ENCODE results near the gene RDX. TPM values are rescaled to one million over a fixed set of nuclear protein-coding genes. Genes with fewer than 3 reads are reported as not detected.

Gene RDX
- total and polyA plus RNA-seq, 2 experiments from 2014 or later, result 45.2 to 226 TPM

DNA sequence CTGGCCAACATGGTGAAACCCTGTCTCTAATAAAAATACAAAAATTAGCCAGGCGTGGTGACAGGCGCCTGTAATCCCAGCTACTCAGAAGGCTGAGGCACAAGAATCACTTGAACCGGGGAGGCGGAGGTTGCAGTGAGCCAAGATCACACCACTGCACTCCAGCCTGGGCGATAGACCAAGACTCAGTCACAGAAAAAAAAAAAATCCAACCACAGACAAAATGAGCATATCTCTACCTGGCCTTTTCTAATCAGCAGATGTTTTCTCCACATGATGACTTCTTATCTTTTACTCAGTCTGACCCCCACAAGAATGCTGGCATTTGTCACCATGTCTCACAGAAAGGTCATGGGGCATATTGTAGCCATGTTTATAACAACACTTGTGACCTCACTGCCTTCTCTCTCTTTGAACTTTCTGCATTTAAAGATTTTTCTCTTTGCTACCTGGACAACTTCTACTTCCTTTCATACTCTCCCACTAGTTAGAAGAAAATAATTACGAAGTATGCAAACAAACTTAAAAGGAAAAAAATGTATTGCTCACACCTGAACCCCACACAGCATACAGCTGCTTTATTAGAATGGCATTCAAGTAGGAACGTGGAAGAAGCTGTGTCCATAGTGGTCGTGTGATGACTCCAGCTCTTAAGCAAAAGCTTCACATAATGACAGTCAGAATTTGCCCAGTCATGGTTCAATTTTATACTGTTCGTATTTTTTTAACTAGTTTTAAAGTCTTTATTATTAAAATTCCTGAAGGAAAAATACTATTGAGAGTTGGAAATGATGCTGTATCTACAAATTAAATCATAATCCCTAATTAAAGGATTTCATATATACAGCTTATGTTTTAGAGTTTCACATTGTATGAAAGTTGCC is 137.9 kb downstream of the RDX start:
- Histone ChIP-seq H3K27me3 (ENCODE audit: insufficient read depth) (no peaks in the 10 kb centered on the region), H3K79me2 (replicated peaks; ENCODE audit: insufficient read depth) (no peaks in the 10 kb centered on the region), H3K4me3 (no peak overlapping the region), H3K36me3 (ENCODE audit: insufficient read depth) (no peaks in the 10 kb centered on the region), H3K9me2 (ENCODE audit: insufficient read depth) (no peaks in the 10 kb centered on the region), H3K27ac (ENCODE audit: low read depth) (no peak overlapping the region), H2AFZ (no peak overlapping the region), H3F3A (replicated peaks; ENCODE audit: low read depth) (no peaks in the 10 kb centered on the region), H3K4me2 (no peak overlapping the region), H4K20me1 (replicated peaks; ENCODE audit: insufficient read depth) (no peaks in the 10 kb centered on the region), H3K4me1 (ENCODE audit: insufficient read depth) (peaks cover 4% of the 10 kb centered on the region; the same call in 1 of the 2 replicates)
- no peak for ATAC-seq
- no peak overlapping the region for H3K4me3 Mint-ChIP-seq
- H3K9me3 Mint-ChIP-seq, result no peaks in the 10 kb centered on the region
- H3K27ac Mint-ChIP-seq, result peak overlapping the region; percentile 89
- no peaks in the 10 kb centered on the region; the same call in 2 of the 3 replicates for H3K36me3 Mint-ChIP-seq (ENCODE audit: low read depth)
- peaks cover 2% of the 10 kb centered on the region for H3K27me3 Mint-ChIP-seq (ENCODE audit: insufficient read depth, low read depth, poor library complexity)
- peaks cover 7% of the 10 kb centered on the region; the same call in 2 of the 3 replicates for H3K4me1 Mint-ChIP-seq
- no peak for DNase-seq (ENCODE audit: low spot score)
- TF ChIP-seq NANOG (IDR thresholded peaks at IDR 0.05; ENCODE audit: borderline replicate concordance), result no peak
- TF ChIP-seq, protein P1, sequence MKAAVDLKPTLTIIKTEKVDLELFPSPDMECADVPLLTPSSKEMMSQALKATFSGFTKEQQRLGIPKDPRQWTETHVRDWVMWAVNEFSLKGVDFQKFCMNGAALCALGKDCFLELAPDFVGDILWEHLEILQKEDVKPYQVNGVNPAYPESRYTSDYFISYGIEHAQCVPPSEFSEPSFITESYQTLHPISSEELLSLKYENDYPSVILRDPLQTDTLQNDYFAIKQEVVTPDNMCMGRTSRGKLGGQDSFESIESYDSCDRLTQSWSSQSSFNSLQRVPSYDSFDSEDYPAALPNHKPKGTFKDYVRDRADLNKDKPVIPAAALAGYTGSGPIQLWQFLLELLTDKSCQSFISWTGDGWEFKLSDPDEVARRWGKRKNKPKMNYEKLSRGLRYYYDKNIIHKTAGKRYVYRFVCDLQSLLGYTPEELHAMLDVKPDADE (IDR thresholded peaks at IDR 0.05), result no peak
- TF ChIP-seq, protein P2, sequence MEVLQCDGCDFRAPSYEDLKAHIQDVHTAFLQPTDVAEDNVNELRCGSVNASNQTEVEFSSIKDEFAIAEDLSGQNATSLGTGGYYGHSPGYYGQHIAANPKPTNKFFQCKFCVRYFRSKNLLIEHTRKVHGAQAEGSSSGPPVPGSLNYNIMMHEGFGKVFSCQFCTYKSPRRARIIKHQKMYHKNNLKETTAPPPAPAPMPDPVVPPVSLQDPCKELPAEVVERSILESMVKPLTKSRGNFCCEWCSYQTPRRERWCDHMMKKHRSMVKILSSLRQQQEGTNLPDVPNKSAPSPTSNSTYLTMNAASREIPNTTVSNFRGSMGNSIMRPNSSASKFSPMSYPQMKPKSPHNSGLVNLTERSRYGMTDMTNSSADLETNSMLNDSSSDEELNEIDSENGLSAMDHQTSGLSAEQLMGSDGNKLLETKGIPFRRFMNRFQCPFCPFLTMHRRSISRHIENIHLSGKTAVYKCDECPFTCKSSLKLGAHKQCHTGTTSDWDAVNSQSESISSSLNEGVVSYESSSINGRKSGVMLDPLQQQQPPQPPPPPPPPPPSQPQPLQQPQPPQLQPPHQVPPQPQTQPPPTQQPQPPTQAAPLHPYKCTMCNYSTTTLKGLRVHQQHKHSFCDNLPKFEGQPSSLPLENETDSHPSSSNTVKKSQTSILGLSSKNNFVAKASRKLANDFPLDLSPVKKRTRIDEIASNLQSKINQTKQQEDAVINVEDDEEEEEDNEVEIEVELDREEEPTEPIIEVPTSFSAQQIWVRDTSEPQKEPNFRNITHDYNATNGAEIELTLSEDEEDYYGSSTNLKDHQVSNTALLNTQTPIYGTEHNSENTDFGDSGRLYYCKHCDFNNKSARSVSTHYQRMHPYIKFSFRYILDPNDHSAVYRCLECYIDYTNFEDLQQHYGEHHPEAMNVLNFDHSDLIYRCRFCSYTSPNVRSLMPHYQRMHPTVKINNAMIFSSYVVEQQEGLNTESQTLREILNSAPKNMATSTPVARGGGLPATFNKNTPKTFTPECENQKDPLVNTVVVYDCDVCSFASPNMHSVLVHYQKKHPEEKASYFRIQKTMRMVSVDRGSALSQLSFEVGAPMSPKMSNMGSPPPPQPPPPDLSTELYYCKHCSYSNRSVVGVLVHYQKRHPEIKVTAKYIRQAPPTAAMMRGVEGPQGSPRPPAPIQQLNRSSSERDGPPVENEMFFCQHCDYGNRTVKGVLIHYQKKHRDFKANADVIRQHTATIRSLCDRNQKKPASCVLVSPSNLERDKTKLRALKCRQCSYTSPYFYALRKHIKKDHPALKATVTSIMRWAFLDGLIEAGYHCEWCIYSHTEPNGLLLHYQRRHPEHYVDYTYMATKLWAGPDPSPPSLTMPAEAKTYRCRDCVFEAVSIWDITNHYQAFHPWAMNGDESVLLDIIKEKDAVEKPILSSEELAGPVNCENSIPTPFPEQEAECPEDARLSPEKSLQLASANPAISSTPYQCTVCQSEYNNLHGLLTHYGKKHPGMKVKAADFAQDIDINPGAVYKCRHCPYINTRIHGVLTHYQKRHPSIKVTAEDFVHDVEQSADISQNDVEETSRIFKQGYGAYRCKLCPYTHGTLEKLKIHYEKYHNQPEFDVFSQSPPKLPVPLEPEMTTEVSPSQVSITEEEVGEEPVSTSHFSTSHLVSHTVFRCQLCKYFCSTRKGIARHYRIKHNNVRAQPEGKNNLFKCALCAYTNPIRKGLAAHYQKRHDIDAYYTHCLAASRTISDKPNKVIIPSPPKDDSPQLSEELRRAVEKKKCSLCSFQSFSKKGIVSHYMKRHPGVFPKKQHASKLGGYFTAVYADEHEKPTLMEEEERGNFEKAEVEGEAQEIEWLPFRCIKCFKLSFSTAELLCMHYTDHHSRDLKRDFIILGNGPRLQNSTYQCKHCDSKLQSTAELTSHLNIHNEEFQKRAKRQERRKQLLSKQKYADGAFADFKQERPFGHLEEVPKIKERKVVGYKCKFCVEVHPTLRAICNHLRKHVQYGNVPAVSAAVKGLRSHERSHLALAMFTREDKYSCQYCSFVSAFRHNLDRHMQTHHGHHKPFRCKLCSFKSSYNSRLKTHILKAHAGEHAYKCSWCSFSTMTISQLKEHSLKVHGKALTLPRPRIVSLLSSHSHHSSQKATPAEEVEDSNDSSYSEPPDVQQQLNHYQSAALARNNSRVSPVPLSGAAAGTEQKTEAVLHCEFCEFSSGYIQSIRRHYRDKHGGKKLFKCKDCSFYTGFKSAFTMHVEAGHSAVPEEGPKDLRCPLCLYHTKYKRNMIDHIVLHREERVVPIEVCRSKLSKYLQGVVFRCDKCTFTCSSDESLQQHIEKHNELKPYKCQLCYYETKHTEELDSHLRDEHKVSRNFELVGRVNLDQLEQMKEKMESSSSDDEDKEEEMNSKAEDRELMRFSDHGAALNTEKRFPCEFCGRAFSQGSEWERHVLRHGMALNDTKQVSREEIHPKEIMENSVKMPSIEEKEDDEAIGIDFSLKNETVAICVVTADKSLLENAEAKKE (CRISPR knock-in tag; IDR thresholded peaks at IDR 0.05), result no peak
- TF ChIP-seq, protein P3, sequence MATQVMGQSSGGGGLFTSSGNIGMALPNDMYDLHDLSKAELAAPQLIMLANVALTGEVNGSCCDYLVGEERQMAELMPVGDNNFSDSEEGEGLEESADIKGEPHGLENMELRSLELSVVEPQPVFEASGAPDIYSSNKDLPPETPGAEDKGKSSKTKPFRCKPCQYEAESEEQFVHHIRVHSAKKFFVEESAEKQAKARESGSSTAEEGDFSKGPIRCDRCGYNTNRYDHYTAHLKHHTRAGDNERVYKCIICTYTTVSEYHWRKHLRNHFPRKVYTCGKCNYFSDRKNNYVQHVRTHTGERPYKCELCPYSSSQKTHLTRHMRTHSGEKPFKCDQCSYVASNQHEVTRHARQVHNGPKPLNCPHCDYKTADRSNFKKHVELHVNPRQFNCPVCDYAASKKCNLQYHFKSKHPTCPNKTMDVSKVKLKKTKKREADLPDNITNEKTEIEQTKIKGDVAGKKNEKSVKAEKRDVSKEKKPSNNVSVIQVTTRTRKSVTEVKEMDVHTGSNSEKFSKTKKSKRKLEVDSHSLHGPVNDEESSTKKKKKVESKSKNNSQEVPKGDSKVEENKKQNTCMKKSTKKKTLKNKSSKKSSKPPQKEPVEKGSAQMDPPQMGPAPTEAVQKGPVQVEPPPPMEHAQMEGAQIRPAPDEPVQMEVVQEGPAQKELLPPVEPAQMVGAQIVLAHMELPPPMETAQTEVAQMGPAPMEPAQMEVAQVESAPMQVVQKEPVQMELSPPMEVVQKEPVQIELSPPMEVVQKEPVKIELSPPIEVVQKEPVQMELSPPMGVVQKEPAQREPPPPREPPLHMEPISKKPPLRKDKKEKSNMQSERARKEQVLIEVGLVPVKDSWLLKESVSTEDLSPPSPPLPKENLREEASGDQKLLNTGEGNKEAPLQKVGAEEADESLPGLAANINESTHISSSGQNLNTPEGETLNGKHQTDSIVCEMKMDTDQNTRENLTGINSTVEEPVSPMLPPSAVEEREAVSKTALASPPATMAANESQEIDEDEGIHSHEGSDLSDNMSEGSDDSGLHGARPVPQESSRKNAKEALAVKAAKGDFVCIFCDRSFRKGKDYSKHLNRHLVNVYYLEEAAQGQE (IDR thresholded peaks at IDR 0.05; ENCODE audit: unreplicated experiment), result no peak
- no peak for TF ChIP-seq ZNF114 (CRISPR knock-in tag; IDR thresholded peaks at IDR 0.05)
- TF ChIP-seq CREB1 (CRISPR knock-in tag; IDR thresholded peaks at IDR 0.05; ENCODE audit: low read depth), result no peak
- TF ChIP-seq, protein P4, sequence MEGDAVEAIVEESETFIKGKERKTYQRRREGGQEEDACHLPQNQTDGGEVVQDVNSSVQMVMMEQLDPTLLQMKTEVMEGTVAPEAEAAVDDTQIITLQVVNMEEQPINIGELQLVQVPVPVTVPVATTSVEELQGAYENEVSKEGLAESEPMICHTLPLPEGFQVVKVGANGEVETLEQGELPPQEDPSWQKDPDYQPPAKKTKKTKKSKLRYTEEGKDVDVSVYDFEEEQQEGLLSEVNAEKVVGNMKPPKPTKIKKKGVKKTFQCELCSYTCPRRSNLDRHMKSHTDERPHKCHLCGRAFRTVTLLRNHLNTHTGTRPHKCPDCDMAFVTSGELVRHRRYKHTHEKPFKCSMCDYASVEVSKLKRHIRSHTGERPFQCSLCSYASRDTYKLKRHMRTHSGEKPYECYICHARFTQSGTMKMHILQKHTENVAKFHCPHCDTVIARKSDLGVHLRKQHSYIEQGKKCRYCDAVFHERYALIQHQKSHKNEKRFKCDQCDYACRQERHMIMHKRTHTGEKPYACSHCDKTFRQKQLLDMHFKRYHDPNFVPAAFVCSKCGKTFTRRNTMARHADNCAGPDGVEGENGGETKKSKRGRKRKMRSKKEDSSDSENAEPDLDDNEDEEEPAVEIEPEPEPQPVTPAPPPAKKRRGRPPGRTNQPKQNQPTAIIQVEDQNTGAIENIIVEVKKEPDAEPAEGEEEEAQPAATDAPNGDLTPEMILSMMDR (conservative IDR thresholded peaks at IDR 0.05; ENCODE audit: low read depth in 2 of 2), result no peak

Measured in GM23338 (cell line).